Adrenal gland (tissue), 5 donors: ENCODE data around the gene TMCC2.

Experiments
- CTCF ChIP-seq, 6 experiments: fragments of 450-650 bp in 4 of 6; fragments of 200-600 bp in 2 of 6; sonication (generic) in 1 of 6; IDR thresholded peaks; 1 replicate in 5 of 6; 2 replicates in 1 of 6; pipeline versions ENCODE4 v1.5.1 to v1.8.0; 2016 to 2021; ENCODE audit warnings: antibody characterized with exemption in 6 of 6, mild to moderate bottlenecking in 2 of 6, moderate library complexity in 1 of 6
- POLR2A ChIP-seq, 2 donors: fragments of 450-650 bp; IDR thresholded peaks; one replicate each; pipeline ENCODE4 v1.6.1; 2017; ENCODE audit warnings: antibody characterized with exemption in 2 of 2, mild to moderate bottlenecking in 2 of 2, moderate library complexity in 1 of 2
- donor health status: DM: no; HTN: no; CAD: no.

- no peak for TF ChIP-seq CTCF (IDR thresholded peaks at IDR 0.05)
- TF ChIP-seq POLR2A (IDR thresholded peaks at IDR 0.05): no peak
Observed at GRCh38 chr1:205262731-205263171, 35.0 kb downstream of the TMCC2 start.
